GM21390 (cell line): ENCODE data around the gene CPT1B.

ENCODE experiments used
- ATAC-seq: cut with Tn5 transposase; IDR thresholded peaks from one replicate; pipeline ENCODE4 v1.9.1; 2021; ENCODE audit not compliant: unreplicated experiment

Gene CPT1B

GRCh38 chr22:50586416-50586815 is 8.2 kb upstream of the CPT1B start:
- ATAC-seq = no peak

GRCh38 chr22:50585781-50586180 is 7.6 kb upstream of the CPT1B start:
- no peak for ATAC-seq

- ATAC-seq = no peak
These were observed 7.0 kb upstream of the CPT1B start for GRCh38 chr22:50585238-50585637.

DNA sequence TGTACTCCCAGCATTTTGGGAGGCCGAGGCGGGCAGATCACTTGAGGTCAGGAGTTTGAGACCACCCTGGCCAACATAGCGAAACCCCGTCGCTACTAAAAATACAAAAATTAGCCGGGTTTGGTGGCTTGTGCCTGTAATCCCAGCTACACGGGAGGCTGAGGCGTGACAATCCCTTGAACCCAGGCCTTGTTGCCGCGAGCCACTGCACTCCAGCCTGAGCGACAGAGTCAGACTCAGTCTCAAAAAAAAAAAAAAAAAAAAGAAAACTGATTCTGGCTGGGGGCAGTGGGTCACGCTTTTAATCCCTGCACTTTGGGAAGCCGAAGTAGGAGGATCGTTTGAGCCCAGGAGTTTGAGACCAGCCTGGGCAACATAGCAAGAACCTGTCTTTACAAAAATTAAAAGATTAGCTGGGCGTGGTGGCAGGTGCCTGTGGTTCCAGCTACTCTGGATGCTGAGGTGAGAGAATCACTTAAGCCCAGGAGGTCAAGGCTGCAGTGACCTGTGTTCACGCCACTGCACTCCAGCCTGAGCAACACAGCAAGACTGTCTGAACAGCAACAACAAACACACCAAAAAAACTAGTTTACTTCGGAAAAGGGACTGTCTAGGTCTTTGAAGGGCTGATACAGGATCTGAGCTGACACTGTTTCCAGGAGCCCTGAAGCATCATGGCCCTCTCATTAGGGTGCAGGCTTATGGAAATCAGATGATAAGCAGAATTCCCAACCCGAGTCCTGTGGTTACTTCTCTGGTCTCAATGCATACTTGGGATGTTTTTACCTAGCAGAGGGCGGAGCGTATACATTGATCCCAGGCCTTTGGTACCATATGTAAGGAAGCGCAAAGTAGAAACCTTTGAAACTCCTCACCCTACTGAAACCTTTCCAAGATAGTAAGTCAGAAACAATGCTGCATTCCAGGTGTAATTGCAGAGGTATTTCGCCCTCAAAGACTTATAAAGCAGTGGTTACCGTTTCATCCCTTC is 6.2 kb upstream of the CPT1B start:
- no peak for ATAC-seq

GRCh38 chr22:50583294-50583861 is 5.2 kb upstream of the CPT1B start:
- ATAC-seq = peak; percentile 20

DNA sequence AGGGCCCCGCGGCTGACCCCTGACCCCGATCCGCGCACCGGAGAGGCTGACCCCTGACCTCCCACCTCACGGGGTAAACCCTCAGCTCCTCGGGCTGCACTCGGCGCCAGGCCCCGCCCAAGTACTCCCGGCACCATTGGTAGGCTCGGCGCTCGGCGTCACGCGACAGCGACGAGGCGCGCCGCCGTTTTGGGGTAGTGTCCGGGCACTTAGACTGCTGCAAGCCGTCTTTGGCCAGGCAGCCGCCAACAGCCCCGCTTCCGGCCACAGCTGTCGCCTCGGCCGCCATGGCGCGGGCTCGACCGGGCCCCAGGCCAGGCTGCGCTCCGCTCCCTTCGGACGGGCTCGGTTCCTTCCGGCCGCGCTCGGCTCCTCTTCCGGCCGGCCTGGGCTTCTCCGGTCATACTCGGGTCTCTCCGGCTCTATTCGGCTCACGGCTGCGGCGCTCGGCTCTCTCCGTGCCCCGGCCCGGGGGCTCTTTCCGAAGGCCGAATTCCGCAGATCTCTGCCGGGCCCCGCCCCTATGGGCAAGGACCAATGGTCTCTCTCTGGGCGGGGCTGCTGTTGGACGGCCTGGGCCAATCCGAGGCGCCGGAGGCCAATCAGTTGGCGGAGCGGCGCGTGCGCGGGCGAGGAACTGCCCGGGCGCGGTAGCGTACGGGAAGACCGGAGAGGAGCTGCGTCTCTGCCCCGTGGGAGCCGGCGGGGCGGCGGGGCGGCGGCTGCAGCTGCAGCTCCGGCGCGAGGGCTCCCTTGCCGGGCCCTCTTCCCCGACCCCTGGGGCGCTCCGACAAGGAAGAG is 4.5 kb upstream of the CPT1B start, which contains the start of gene CHKB:
TSS of gene CHKB (minus strand) at position 357 of the 801 bp plus-strand sequence. CDS start at position 289, 68 bp downstream.
- ATAC-seq = peak; percentile 84

DNA sequence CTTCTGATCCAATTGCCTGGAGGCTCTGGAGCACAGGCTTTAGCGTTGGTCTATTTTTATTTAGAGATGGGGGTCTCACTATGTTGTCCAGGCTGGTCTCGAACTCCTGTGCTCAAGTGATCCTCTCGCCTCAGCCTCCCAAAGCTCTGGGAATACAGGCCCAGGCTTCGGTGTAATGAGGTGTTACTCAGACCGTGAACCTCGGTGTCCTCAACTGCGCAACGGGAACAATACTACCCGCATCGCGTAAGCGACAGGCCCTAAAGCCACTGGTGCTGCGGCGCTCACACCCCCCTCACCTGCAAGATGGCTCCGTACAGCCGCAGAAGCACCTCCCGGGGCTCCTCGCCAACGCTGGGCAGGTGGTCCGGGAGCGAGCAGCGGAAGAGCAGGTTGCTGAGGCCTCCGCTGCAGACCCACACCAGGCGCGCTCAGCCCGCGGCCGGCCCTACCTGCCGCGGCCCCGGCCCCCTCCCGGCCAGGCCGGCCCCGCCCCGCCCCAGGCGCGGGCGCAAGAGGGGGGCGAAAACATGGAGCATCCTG is 3.8 kb upstream of the CPT1B start:
- peak; percentile 8 for ATAC-seq

GRCh38 chr22:50581031-50581949 is 3.1 kb upstream of the CPT1B start:
- no peak for ATAC-seq

GRCh38 chr22:50579752-50580151 is 1.5 kb upstream of the CPT1B start:
- no peak for ATAC-seq

- no peak for ATAC-seq
These were observed 616 bp upstream of the CPT1B start for GRCh38 chr22:50578776-50579310.

DNA sequence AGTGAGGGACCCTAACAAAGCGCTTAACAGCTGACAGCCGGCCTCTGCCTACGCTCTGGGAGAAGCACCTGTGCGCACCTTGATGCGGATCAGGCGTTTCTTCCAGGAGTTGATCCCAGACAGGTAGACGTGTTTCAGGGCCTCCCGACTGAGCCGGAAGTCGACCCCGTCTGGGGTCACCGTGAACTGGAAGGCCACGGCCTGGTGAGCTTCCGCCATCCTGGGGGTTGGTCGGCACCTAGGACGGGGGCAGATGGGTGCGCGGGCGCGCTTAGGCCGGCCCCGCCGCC is 585 bp downstream of the CPT1B start:
- no peak for ATAC-seq

DNA sequence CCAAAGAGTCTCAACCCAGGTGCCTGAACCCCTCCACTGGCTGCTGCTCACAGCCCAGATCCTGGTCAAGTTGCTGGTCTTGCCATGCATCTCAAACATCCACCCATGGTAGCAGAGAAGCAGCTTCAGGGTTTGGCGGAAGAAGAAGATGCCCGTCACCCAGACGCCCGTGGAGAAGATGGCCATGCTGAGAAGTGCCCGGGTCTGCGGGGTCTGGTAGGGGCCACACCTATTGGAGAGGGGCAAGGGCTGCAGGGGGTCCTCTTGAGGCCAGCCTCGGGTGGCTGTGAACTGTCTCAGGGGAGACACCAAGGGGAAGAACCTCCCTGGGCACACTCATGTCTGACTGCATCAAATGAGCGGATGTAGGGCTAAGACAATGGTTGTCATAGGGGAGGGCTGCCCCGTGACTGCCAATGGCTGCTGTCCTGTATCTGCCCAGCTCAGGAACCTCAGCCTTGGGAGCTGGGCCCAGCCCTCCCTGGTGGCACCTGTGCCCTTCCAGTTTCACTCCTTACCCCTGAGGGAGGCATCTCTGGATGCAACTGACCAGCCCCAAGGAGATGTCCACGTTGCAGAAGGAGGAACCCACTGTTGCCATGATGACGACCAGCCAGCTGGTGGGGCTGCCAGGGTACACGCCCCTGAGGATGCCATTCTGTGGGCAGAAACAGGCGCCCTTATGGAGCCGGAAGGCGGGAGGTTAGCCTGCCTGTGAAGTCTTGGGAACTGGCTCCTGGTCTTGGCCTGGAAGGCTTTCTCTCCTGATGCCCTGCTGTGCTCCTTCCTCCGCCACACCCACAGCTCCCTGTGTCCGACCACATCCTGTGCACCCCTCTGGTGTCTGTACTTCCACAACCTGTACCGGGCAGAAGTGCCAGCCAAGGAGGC is 1.2 kb downstream of the CPT1B start:
- no peak for ATAC-seq

DNA sequence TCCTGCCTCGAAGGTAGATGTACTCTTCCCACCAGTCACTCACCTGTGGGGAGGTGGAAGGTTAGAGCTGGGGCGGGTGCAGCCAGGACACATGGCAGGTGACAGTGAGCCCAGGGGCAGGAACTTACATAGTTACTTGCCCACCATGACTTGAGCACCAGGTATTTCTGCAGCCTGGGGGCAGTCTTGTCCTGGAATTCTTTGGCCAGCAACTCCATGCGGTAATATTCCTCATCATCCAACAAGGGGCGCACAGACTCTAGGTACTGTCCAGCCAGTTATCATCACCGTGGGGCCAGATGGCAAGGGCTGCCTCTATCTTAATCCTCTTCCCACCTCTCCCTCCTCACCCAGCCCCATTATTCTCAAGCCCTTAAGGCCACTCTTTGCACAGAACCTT is 2.2 kb downstream of the CPT1B start:
- ATAC-seq = no peak

GRCh38 chr22:50575426-50575941 is 2.7 kb downstream of the CPT1B start:
- ATAC-seq = no peak

DNA sequence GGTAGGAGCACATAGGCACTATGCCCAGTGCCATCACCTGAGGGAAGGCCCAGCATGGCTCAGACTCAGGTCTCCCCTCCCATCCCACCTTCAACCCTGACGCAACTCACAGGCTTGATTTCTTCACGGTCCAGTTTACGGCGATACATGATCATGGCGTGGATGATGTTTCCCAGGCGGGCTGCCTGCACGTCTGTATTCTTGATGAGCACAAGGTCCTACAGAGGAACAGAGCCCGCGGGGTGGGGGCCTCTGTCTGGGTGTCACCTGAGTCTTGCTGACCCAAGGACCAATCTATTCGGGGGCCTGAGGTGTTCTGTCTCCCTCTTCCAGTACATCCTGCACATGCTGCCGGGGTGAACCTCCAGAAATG is 3.9 kb downstream of the CPT1B start:
- no peak for ATAC-seq

DNA sequence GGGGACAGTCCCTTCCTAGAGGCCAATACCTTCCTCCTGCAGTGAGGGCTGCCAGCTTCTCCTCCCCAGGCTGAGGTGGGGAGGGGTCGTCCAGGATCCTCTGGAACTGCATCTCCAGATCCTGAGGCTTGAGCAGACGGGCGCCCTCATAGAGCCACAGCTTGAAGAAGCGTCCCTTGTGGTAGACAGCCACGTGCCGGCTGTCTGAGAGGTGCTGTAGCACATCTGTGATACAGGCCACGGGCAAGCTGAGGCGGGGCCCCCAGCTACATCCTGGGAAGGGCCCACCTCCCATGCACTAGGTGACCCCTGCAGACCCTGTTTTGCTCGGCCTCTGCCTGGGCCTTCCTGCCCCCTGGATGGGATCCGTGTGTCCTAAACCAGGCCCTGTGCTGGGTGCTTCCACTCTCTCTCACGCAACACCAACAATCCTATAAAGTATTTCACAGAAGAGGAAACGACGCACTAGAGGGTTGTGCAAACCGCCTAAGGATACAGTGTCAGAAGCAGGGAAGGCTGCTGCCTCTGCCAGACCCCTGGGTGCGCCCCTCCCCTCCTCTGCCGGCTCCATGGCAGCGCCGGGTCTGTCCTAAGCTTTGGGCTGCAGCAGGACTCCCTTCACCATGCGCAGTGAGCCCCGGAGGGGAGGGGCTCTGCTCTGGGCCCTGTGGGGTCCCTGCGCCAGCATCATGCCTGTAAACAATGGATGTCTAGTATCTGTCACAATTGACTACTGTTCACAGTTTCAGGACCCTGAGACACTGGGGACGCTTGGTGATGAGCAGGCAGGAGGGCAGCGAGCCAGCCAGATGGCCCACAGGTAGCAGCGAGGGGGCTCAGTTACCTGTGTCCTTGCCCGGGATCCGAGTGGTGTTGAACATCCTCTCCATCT is 4.5 kb downstream of the CPT1B start:
- ATAC-seq = no peak

DNA sequence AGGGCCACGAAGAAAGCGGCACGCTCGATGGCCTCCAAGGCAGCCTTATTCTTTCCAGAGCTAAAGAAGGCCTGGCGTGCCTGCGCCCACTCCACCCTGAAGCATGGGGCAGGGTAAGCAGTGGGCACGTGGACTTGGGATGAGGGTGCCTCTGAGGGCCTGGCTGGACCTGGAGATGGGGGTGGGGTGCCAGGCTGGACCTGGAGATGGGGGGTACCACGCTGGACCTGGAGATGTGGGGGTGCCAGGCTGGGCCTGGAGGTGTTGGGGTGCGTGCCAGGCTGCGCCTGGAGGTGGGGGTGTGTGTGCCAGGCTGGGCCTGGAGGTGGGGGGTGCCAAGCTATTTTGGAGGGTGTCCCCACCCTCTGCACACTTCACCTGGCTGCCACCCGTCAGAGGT is 5.3 kb downstream of the CPT1B start:
- ATAC-seq = no peak
